GM12892 (cell line): ENCODE data around the gene MGMT.

Experiments used
- POLR2A ChIP-seq: IDR thresholded peaks from 2 replicates; pipeline ENCODE4 v1.6.1; 2011; ENCODE audit warnings: low read depth, low read length, control low read depth
- POLR2AphosphoS5 ChIP-seq: IDR thresholded peaks from 2 replicates; pipeline ENCODE4 v1.6.1; 2011; ENCODE audit warnings: low read depth, low read length, control low read depth
- TAF1 ChIP-seq: IDR thresholded peaks from 2 replicates; pipeline ENCODE4 v1.6.1; 2011; ENCODE audit warnings: low read depth, mild to moderate bottlenecking, control low read depth, low read length, borderline replicate concordance

DNA sequence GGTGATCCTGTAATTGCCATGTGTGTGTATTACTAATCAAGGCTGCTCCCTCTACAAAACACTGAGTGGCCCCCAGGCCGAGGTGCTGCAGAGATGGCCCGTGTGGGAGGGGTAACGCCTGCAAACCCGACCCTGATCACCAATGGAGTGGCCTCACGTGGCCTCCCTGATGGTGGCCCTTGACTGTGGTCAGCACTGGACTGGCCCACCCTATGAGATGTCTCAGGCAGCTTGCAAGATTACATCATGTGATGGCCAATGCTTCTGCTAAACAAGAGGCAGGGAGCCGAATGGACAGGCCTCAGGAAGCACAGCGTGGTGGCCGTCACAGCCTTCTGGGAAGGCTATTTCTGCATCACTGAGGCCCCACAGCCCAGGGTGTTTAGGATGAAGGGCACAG lies 186.4 kb downstream of the MGMT start:
- TF ChIP-seq POLR2A (no peak), TAF1 (no peak), POLR2AphosphoS5 (no peak)
